RWPE1 (cell line): Measurements from ENCODE around the gene CPT1C.

ENCODE experiments used
- CTCF ChIA-PET: fragments of 350-600 bp; sonication (Branson Sonifier 250); formaldehyde crosslinking; extraction: SDS; loops from one replicate; lab custom pipeline; 2021; lab: Yijun Ruan, JAX
- POLR2A ChIA-PET: fragments of 400-600 bp; formaldehyde crosslinking; extraction: SDS; loops from one replicate; lab custom pipeline; 2020; ENCODE audit warnings: antibody characterized with exemption; ENCODE audit not compliant: low non-redundant PET; lab: Yijun Ruan, JAX
- DNase-seq: peaks from one replicate; pipeline ENCODE4 v3.0.0; 2012; ENCODE audit warnings: low spot score
- H3K27ac ChIP-seq: fragments of 450-650 bp; 2 replicates; pipeline ENCODE4 v1.5.1; 2017
- TF ChIP-seq, protein P1 (sequence below): fragments of 450-650 bp; conservative IDR thresholded peaks from 2 replicates; pipeline ENCODE4 v1.5.1; 2017; ENCODE audit warnings: low read depth, mild to moderate bottlenecking

CPT1C gene

DNA sequence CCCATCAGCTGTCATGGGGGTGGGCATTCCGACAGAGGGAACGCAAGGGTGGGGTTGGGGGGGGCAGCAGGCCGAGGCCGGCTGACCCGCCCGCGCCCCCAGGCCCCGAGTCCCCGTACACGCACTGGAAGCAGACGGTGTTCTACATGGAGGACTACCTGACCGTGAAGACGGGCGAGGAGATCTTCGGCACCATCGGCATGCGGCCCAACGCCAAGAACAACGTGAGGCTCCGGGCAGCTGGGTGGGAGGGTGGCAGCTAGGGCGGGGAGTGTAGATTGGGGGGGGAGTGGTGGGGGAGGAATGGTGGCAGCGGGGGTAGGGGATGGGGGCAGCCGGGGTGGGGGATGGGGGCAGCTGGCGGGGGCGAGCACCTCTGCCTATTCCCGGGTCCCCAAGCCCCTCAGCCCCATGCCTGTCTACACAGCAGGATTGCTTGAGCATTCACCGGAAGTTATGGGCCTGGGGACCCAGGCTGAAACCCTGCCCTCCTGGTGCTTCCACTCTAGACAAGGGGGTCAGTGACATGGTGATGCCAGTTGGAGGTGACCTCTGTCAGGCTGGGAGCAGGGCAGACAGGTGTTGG is 4.3 kb upstream of the CPT1C start:
- POLR2A ChIA-PET = no interaction called here
- H3K27ac ChIP-seq = peak overlapping the region; percentile 34
- CTCF ChIA-PET = no interaction called here
- DNase-seq = no peak
- TF ChIP-seq, protein P1, sequence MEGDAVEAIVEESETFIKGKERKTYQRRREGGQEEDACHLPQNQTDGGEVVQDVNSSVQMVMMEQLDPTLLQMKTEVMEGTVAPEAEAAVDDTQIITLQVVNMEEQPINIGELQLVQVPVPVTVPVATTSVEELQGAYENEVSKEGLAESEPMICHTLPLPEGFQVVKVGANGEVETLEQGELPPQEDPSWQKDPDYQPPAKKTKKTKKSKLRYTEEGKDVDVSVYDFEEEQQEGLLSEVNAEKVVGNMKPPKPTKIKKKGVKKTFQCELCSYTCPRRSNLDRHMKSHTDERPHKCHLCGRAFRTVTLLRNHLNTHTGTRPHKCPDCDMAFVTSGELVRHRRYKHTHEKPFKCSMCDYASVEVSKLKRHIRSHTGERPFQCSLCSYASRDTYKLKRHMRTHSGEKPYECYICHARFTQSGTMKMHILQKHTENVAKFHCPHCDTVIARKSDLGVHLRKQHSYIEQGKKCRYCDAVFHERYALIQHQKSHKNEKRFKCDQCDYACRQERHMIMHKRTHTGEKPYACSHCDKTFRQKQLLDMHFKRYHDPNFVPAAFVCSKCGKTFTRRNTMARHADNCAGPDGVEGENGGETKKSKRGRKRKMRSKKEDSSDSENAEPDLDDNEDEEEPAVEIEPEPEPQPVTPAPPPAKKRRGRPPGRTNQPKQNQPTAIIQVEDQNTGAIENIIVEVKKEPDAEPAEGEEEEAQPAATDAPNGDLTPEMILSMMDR = no peak

DNA sequence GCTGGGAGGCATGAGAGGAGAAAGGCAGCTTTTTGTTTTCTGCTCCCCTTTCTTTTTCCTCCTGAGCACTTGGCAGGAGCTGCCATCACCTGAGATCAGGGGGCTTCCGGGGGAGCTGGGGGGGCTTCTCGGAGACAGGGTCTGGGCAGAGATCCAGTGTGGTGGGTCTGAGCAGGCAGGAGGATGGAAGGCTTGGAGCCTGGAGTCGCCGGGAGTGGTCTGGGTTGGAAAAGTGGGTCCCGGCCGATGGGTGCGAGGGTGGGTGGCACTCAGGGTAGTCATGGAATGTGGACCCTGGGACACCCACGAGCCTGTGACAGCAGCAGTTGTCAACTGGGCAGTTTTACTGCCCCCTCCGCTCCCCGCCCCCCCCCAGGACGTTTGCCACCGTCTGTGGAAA is 3.8 kb upstream of the CPT1C start:
- CTCF ChIA-PET = interaction anchor here (0.7 kb wide), 1 partner anchor 220 kb away, joined by 4 read pairs; no protein-coding TSS in a partner anchor
- TF ChIP-seq, protein P1 = no peak
- H3K27ac ChIP-seq = peak overlapping the region; percentile 34
- no peak for DNase-seq
- POLR2A ChIA-PET = no interaction called here

DNA sequence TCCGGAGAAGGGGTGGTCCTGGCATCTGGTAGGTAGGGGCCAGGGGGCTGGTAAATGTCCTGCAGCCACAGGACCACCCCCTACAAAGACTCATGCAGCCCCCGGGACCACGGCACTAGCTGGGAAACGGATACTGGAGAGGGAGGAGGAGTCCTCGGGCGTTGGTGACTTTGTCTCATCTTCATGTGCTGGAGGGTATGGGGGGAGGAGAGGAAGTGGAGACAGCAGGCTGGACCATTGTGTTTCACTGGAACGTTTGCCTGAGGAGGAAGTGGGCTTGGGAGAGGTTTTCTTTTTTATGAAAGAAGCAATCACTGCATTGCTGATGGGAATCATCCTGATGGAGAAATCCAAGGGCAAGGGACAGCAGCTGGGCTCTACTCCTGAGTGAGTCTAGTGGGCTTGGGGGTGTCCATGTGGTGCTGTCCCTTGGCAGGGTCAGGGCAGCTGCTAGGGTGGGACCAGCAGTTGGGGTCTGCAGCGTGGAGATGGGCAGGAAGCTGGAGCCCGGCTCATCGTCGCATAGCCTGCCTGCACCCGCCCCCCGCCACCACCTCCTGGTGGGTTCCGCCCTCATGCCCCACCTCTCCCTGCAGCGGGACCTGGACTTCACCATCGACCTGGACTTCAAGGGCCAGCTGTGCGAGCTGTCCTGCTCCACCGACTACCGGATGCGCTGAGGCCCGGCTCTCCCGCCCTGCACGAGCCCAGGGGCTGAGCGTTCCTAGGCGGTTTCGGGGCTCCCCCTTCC is 3.2 kb upstream of the CPT1C start:
- POLR2A ChIA-PET = no interaction called here
- no peak for DNase-seq
- CTCF ChIA-PET = interaction anchor here (0.7 kb wide), 2 partner anchors 9 to 220 kb away, joined by 3 to 4 read pairs; no protein-coding TSS in a partner anchor
- TF ChIP-seq, protein P1 = no peak
- peak overlapping the region; percentile 34 for H3K27ac ChIP-seq

DNA sequence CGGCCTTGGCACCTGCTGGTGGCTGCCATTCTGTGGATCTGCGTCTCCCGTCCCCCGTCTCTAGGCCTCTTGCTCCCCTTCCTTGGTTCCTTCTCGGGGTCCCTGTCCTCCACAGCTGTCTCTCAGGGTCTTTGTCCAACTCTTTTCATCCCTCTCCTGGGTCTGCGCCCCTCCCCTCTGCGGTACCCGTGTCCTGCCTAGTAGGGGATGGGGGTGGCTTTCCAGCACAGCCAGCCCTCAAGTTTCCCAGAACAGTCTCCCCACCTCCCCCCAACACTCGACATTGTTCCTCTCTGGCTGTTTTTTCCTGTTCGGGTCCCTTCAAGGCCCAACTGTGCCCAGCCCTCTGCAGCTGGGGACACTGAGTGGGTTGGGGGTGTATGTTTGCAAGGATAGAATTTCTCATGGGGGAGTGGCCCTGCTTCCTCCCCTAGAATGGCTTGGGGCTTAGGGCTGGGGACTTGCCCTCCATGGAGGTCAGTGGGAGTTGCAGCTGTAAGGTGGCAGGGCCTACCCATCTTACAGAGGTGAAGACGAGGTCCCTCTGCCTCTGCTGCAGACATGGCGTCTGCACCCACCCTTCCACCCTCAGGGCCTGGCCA is 2.3 kb upstream of the CPT1C start:
- POLR2A ChIA-PET = no interaction called here
- no peak for DNase-seq
- TF ChIP-seq, protein P1 = no peak
- peak overlapping the region; percentile 34; the same call in 1 of the 2 replicates for H3K27ac ChIP-seq
- CTCF ChIA-PET = interaction anchor here (0.7 to 1.3 kb wide), 3 partner anchors 8 to 10 kb away, joined by 3 to 5 read pairs (median 5); no protein-coding TSS in a partner anchor

DNA sequence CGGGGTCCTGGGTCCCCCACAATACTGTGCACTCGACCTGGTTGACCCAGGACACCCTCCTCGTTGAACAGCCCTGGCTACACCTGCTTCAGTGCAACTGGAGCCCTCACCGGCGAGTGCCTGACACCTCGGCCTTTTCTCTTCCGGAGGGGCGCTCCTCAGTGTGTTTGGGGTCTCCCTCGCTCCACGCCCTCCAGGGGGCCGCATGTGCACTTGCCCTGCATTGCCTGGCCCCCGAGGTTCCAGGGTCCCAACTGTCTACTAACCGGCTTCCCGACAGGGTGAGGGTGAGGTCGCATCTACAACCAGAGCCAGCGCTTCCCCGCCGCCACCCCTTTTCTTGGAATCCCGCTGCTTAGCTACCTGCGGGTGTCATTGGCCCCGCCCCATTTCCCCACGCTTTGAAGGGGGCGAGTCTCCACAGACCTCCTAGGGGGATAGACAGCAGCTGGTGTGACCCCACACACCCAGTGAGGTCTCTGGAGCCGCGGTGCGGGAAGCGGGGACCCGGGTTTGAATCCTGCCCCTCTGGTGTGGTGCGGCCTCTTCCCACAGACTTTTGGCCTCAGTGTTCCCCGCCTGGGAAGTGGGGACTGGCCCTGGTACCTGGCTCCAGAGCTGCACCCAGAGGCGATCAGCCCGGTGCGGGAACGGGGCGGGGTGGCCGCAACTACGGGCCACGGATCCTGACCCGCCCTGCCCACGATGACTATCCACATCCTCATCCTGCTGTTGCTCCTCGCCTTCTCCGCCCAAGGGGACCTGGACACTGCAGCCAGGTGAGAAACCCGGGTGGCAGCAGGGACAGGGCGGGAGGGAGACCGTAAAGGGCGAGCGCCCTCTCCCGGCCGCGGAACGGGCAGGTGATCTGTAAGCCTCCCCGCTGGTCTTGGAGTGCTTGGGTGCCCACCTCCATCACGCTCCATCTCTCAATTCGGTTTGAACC is 1.5 kb upstream of the CPT1C start, which contains the start of gene ADM5:
ADM5 (plus strand) TSS at position 462 of the 946 bp plus-strand sequence; CDS start at position 706, 244 bp downstream.
- POLR2A ChIA-PET = no interaction called here

More for the DNA sequence above, 1.5 kb upstream of the CPT1C start, which contains the start of gene ADM5:
- CTCF ChIA-PET = interaction anchor here (0.5 to 1.3 kb wide), 3 partner anchors 8 to 119 kb away, joined by 3 to 5 read pairs (median 5); no protein-coding TSS in a partner anchor
- TF ChIP-seq, protein P1 = peak; percentile 43
- peak within 1 kb of the TSS; percentile 34; the same call in 1 of the 2 replicates for H3K27ac ChIP-seq
- no peak for DNase-seq
